H9 (cell line): ENCODE results near the gene DPP6. TPM values are rescaled to one million over a fixed set of nuclear protein-coding genes. Genes with fewer than 3 reads are reported as not detected.
"Not testable (repeated sequence)": the region's sequence is repeated elsewhere in the genome, so short reads cannot be mapped to it uniquely, and the experiment has no call there.

Experiments used
- DNase-seq: peaks from one replicate; pipeline ENCODE4 v3.0.0-alpha.2; 2017
- H2AFZ ChIP-seq: one replicate; pipeline ENCODE4 v1.6.1; 2013; ENCODE audit warnings: mild to moderate bottlenecking, low read length, control low read depth, moderate library complexity
- H2AK5ac ChIP-seq: 2 replicates; pipeline ENCODE4 v1.6.1; 2013; ENCODE audit warnings: low read length, control low read depth, mixed read lengths; ENCODE audit not compliant: insufficient read length
- H2BK120ac ChIP-seq: one replicate; pipeline ENCODE4 v1.6.1; 2013; ENCODE audit warnings: low read depth, mild to moderate bottlenecking, low read length, control low read depth, inconsistent platforms; ENCODE audit not compliant: poor library complexity, severe bottlenecking
- H2BK12ac ChIP-seq: 2 replicates; pipeline ENCODE4 v1.6.1; 2013; ENCODE audit warnings: low read length, control low read depth, mixed read lengths, low read depth; ENCODE audit not compliant: insufficient read length
- H2BK15ac ChIP-seq: 2 replicates; pipeline ENCODE4 v1.6.1; 2013; ENCODE audit warnings: low read depth, low read length, control low read depth
- H2BK20ac ChIP-seq: one replicate; pipeline ENCODE4 v1.6.1; 2013; ENCODE audit warnings: low read depth, mild to moderate bottlenecking, low read length, control low read depth, inconsistent platforms; ENCODE audit not compliant: poor library complexity, severe bottlenecking
- H2BK5ac ChIP-seq: 2 replicates; pipeline ENCODE4 v1.6.1; 2013; ENCODE audit warnings: low read length, control low read depth, mixed read lengths; ENCODE audit not compliant: insufficient read length
- H3K14ac ChIP-seq: 2 replicates; pipeline ENCODE4 v1.6.1; 2013; ENCODE audit warnings: low read length, control low read depth; ENCODE audit not compliant: insufficient read depth
- H3K18ac ChIP-seq: 2 replicates; pipeline ENCODE4 v1.6.1; 2013; ENCODE audit warnings: low read depth, mild to moderate bottlenecking, mixed read lengths, low read length, control low read depth; ENCODE audit not compliant: insufficient read length
- H3K23ac ChIP-seq: 2 replicates; pipeline ENCODE4 v1.6.1; 2013; ENCODE audit warnings: low read length, control low read depth, mixed read lengths, low read depth; ENCODE audit not compliant: insufficient read length
- H3K23me2 ChIP-seq: 2 replicates; pipeline ENCODE4 v1.6.1; 2013; ENCODE audit warnings: low read depth, mild to moderate bottlenecking, mixed read lengths, low read length, control low read depth; ENCODE audit not compliant: insufficient read length, poor library complexity, severe bottlenecking
- H3K27ac ChIP-seq: 2 replicates; pipeline ENCODE4 v1.5.1; 2013; ENCODE audit warnings: low read length, control low read depth, mixed read lengths, low read depth; ENCODE audit not compliant: insufficient read length
- H3K27me3 ChIP-seq: 2 replicates; pipeline ENCODE4 v1.6.1; 2013; ENCODE audit warnings: low read length, control low read depth, inconsistent platforms; ENCODE audit not compliant: insufficient read depth
- H3K4ac ChIP-seq: 2 replicates; pipeline ENCODE4 v1.6.1; 2013; ENCODE audit warnings: low read depth, mild to moderate bottlenecking, control low read depth, inconsistent platforms, low read length, moderate library complexity
- H3K4me1 ChIP-seq: 2 replicates; pipeline ENCODE4 v1.6.1; 2013; ENCODE audit warnings: low read length, control low read depth, inconsistent platforms; ENCODE audit not compliant: insufficient read depth
- H3K4me2 ChIP-seq: 2 replicates; pipeline ENCODE4 v1.6.1; 2013; ENCODE audit warnings: low read length, control low read depth, mixed read lengths; ENCODE audit not compliant: insufficient read length, insufficient read depth
- H3K56ac ChIP-seq: 2 replicates; pipeline ENCODE4 v1.6.1; 2013; ENCODE audit warnings: low read depth, mild to moderate bottlenecking, mixed read lengths, low read length, control low read depth; ENCODE audit not compliant: insufficient read length
- H3K79me1 ChIP-seq: 2 replicates; pipeline ENCODE4 v1.6.1; 2013; ENCODE audit warnings: low read depth, mild to moderate bottlenecking, moderate library complexity, low read length, control low read depth, inconsistent platforms; ENCODE audit not compliant: insufficient read depth, poor library complexity, severe bottlenecking
- H3K79me2 ChIP-seq: 2 replicates; pipeline ENCODE4 v1.6.1; 2013; ENCODE audit warnings: low read length, control low read depth, inconsistent platforms; ENCODE audit not compliant: insufficient read depth
- H3K9ac ChIP-seq: 2 replicates; pipeline ENCODE4 v1.6.1; 2013; ENCODE audit warnings: low read length, control low read depth, mixed read lengths; ENCODE audit not compliant: insufficient read length; ENCODE audit errors: extremely low read depth
- H3K9me3 ChIP-seq: one replicate; pipeline ENCODE4 v1.6.1; 2013; ENCODE audit warnings: low read depth, low read length, inconsistent platforms; ENCODE audit not compliant: control insufficient read depth
- H3T11ph ChIP-seq: one replicate; pipeline ENCODE4 v1.6.1; 2013; ENCODE audit warnings: mild to moderate bottlenecking, low read length, control low read depth, inconsistent platforms
- H4K20me1 ChIP-seq: one replicate; pipeline ENCODE4 v1.6.1; 2013; ENCODE audit not compliant: control insufficient read depth, insufficient read length, insufficient read depth
- H4K5ac ChIP-seq: 2 replicates; pipeline ENCODE4 v1.6.1; 2013; ENCODE audit warnings: low read depth, mild to moderate bottlenecking, mixed read lengths, low read length, control low read depth; ENCODE audit not compliant: insufficient read length
- H4K8ac ChIP-seq: replicated peaks from 2 replicates; pipeline ENCODE4 v1.6.1; 2013; ENCODE audit warnings: low read length, control low read depth, mixed read lengths, low read depth; ENCODE audit not compliant: insufficient read length
- H4K91ac ChIP-seq: 2 replicates; pipeline ENCODE4 v1.6.1; 2013; ENCODE audit warnings: low read depth, mild to moderate bottlenecking, moderate library complexity, mixed read lengths, low read length, control low read depth; ENCODE audit not compliant: insufficient read length
- H3K27ac Mint-ChIP-seq, 3 experiments: 2 replicates in 2 of 3; 3 replicates in 1 of 3; pipeline ENCODE4 v1.8.0; 2020 to 2021; ENCODE audit warnings: mixed read lengths in 3 of 3, mild to moderate bottlenecking in 1 of 3, moderate library complexity in 1 of 3
- H3K27me3 Mint-ChIP-seq: 2 replicates; pipeline ENCODE4 v1.8.0; 2021; ENCODE audit warnings: low read depth, mild to moderate bottlenecking, moderate library complexity, mixed read lengths
- H3K36me3 Mint-ChIP-seq, 3 experiments: 2 replicates in 2 of 3; 3 replicates in 1 of 3; pipeline ENCODE4 v1.8.0; 2020 to 2021; ENCODE audit warnings: low read depth in 3 of 3, mixed read lengths in 3 of 3; ENCODE audit not compliant: insufficient read depth in 1 of 3
- H3K4me1 Mint-ChIP-seq, 2 experiments: 2 replicates each; pipeline ENCODE4 v1.8.0; 2020; ENCODE audit warnings: mixed read lengths in 2 of 2
- H3K4me3 Mint-ChIP-seq, 2 experiments: 2 replicates in 1 of 2; 3 replicates in 1 of 2; pipeline ENCODE4 v1.8.0; 2020 to 2021; ENCODE audit warnings: mild to moderate bottlenecking in 2 of 2, mixed read lengths in 2 of 2, moderate library complexity in 1 of 2
- H3K9me3 Mint-ChIP-seq, 2 experiments: 2 replicates in 1 of 2; 3 replicates in 1 of 2; pipeline ENCODE4 v1.8.0; 2020; ENCODE audit warnings: mild to moderate bottlenecking in 2 of 2, mixed read lengths in 2 of 2, moderate library complexity in 1 of 2
- WGBS: extraction: QIAGEN DNeasy Blood & Tissue Kit; methylation state at CpG from one replicate; pipeline ENCODE4 v1.1.7; 2013; ENCODE audit warnings: missing lambda C conversion rate, low lambda C conversion rate, mixed read lengths; ENCODE audit not compliant: insufficient read length; ENCODE audit errors: extremely low coverage; 5-methylcytosine and 5-hydroxymethylcytosine counted together
- total RNA-seq: library from RNA; stranded (reverse); gene quantifications from 2 replicates; pipeline ENCODE4 v1.2.1, GENCODE V29; 2021

Gene DPP6
- total RNA-seq, 1 experiment from 2014 or later, result 4.5 TPM

DNA sequence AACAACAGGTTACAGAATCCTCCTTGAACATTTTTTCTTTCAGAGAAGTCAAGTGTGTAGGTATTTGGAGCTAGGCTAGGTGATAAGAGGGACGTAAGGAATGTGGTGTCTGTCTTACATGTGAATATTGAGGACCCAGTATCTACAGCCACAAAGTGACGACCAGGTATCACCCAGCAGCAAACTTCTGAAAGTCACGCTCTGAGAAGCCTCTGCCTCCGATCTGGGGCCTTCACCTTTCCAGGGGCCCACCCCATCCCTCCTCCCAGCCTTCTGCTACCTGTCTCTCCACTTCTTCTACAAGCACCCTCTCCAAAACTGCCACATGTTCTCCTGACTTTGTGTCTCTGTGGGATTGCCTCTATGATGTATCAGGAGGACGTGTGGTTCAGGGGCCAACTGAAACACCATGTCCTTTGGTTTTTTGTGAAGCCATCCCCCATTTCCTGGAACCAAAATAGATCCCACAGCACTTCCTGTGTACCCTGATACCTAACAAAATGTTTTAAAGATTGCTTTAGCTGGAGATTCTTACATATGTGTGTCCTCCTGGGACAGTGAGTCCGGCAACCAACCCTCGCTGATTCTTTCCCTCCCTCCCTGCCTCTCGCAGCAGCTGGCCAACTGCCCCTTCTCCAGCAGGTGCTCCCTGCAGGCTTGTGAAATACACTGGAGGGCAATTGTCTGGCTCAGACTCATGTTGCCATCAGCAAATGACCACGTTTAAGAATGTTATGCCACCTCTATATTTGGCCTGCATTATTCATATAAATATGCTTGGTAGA lies 93.9 kb downstream of the DPP6 start:
- not testable (repeated sequence) for H3K27ac Mint-ChIP-seq

DNA sequence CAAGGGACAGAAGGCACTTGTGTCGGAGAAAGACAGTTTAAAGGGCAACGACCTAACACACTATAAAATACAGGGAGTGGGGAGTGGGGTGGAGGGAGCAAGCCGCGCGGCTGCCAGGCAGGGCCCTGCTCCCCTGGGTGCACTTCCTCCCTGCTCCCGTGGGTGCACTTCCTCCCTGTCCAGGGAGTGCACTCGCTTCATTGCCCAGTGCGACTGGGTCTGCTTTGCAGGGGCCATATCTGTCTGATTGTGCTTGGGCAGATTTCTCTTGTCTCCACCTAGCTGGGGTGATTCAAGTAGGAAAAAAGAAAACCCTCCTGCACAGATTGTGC lies 94.5 kb downstream of the DPP6 start:
- H2BK12ac ChIP-seq, H3K4me1 ChIP-seq, H3K79me2 ChIP-seq, H3K4me2 ChIP-seq, H3K23ac ChIP-seq, H3K9ac ChIP-seq, H2BK5ac ChIP-seq, H3K4me1 Mint-ChIP-seq, H3K27ac Mint-ChIP-seq, H2BK20ac ChIP-seq, DNase-seq, H3K27me3 Mint-ChIP-seq, H3K23me2 ChIP-seq, H3K9me3 ChIP-seq, H2BK15ac ChIP-seq, H3K27ac ChIP-seq, H3K56ac ChIP-seq, H2BK120ac ChIP-seq, H3K18ac ChIP-seq, H3K79me1 ChIP-seq, H3K9me3 Mint-ChIP-seq, H4K5ac ChIP-seq, H3T11ph ChIP-seq, H3K36me3 Mint-ChIP-seq, H4K20me1 ChIP-seq, H3K14ac ChIP-seq, H4K91ac ChIP-seq, H4K8ac ChIP-seq, H3K4me3 Mint-ChIP-seq, H3K27me3 ChIP-seq, H2AK5ac ChIP-seq, H3K4ac ChIP-seq, H2AFZ ChIP-seq: not testable (repeated sequence)
- no CpG with 5 or more reads among the region's 8 CpGs for WGBS

More for the DNA sequence above, 93.9 kb downstream of the DPP6 start:
- not testable (repeated sequence) for H3K27me3 ChIP-seq, H3T11ph ChIP-seq, H3K18ac ChIP-seq, H3K36me3 Mint-ChIP-seq, DNase-seq, H2BK20ac ChIP-seq, H3K56ac ChIP-seq, H3K27ac ChIP-seq, H3K14ac ChIP-seq, H2AFZ ChIP-seq, H2BK5ac ChIP-seq, H3K4ac ChIP-seq, H3K27me3 Mint-ChIP-seq, H2BK12ac ChIP-seq, H2AK5ac ChIP-seq, H3K4me1 Mint-ChIP-seq, H3K4me1 ChIP-seq, H4K5ac ChIP-seq, H3K4me3 Mint-ChIP-seq, H3K9me3 ChIP-seq, H2BK15ac ChIP-seq, H3K23ac ChIP-seq, H2BK120ac ChIP-seq, H4K91ac ChIP-seq, H3K9ac ChIP-seq, H3K79me1 ChIP-seq, H3K4me2 ChIP-seq, H3K23me2 ChIP-seq, H3K79me2 ChIP-seq, H4K8ac ChIP-seq, H3K9me3 Mint-ChIP-seq, H4K20me1 ChIP-seq
- WGBS, result no CpG with 5 or more reads among the region's 9 CpGs
